A549 treated with CORT108297 at 1 μM for 4 hours (cell line): Measurements from ENCODE around the gene OR2C3. TPM values are rescaled to one million over a fixed set of nuclear protein-coding genes. Genes with fewer than 3 reads are reported as not detected.

ENCODE experiments used
- total RNA-seq: library from RNA; stranded (reverse); fragments of 200-300 nt; extraction: Qiagen RNA extraction; gene quantifications from 5 replicates; pipeline ENCODE4 v1.2.3, GENCODE V29; 2022

The OR2C3 gene
- not detected in 5 replicates for total RNA-seq

GRCh38 chr1:247536340-247536739, at the start of gene OR2C3:
TSS of gene OR2C3 (minus strand) at chr1:247536440. CDS start at chr1:247532511, 3,929 bp downstream.

GRCh38 chr1:247548769-247549182, 12.5 kb upstream of the OR2C3 start, which contains the start of gene GCSAML:
TSS of gene GCSAML (plus strand) at chr1:247549134. CDS start at chr1:247549192, 58 bp downstream.

Other genes with a start within 250 kb of the OR2C3 start
- 16.2 to 18.8 TPM (median 17.2 TPM) in 5 replicates for gene ZNF496, start 204.6 kb downstream of the OR2C3 start, total RNA-seq
- not detected in 5 replicates for gene NLRP3, start 120.3 kb downstream of the OR2C3 start, total RNA-seq
- not detected in 5 replicates for gene OR2B11, start 78.3 kb downstream of the OR2C3 start, total RNA-seq
- gene GCSAML, start 12.7 kb upstream of the OR2C3 start, total RNA-seq = not detected in 5 replicates
- gene OR2G2, start 51.9 kb upstream of the OR2C3 start, total RNA-seq = not detected in 5 replicates
- gene OR2G3, start 69.1 kb upstream of the OR2C3 start, total RNA-seq = not detected in 5 replicates
- not detected in 5 replicates for gene OR13G1, start 143.3 kb upstream of the OR2C3 start, total RNA-seq
- not detected in 5 replicates for gene OR6F1, start 180.2 kb upstream of the OR2C3 start, total RNA-seq
- gene OR14K1, start 202.2 kb upstream of the OR2C3 start, total RNA-seq = not detected in 5 replicates
- not detected in 5 replicates for gene OR14A2, start 211.7 kb upstream of the OR2C3 start, total RNA-seq
- not detected in 5 replicates for gene OR1C1, start 224.1 kb upstream of the OR2C3 start, total RNA-seq